ENCODE results near the gene KRT31. TPM values are rescaled to one million over a fixed set of nuclear protein-coding genes. Genes with fewer than 3 reads are reported as not detected.

KRT31 gene
- polyA plus RNA-seq, 1 donor from 2014 or later, result not detected

DNA sequence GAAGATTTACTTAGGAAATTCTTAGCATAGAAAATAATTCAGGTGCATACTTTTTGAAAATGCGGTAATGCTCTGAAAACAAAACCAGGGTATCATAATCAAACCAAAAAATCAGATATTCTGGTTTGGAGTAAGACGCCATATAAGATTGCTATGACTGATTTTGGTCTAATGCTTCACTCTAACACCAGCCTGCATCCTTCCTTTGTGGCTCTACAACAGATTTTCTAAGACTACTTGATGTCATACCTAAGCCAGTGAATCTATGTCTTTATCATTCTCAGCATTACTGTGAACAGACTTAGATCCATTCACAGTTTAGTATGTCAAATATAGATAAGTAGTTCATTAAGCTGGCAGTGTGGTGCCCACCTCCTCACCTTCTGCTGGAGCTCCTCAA is 28.4 kb downstream of the KRT31 start:
- Histone ChIP-seq H3K9me2 (ENCODE audit: insufficient read depth, low read length) (no peaks in the 10 kb centered on the region), H3F3A (ENCODE audit: insufficient read depth, low read length, poor library complexity, severe bottlenecking) (no peaks in the 10 kb centered on the region), H3K36me3 (ENCODE audit: insufficient read depth, low read length) (no peaks in the 10 kb centered on the region), H3K4me3 (ENCODE audit: low read length) (no peak overlapping the region), H3K9ac (ENCODE audit: low read length) (no peak overlapping the region), H4K20me1 (ENCODE audit: insufficient read depth) (no peaks in the 10 kb centered on the region), H3K27ac (ENCODE audit: low read length) (no peak overlapping the region), H3K9me3 (ENCODE audit: low read length) (no peaks in the 10 kb centered on the region), H3K79me2 (replicated peaks; ENCODE audit: insufficient read depth, low read length) (no peaks in the 10 kb centered on the region), H3K4me2 (ENCODE audit: low read length) (no peak overlapping the region), H3K27me3 (ENCODE audit: insufficient read depth, low read depth, low read length) (no peaks in the 10 kb centered on the region), H2AFZ (ENCODE audit: low read depth, low read length) (no peak overlapping the region)
- TF ChIP-seq RAD21 (conservative IDR thresholded peaks at IDR 0.05) (no peak), EP300 (conservative IDR thresholded peaks at IDR 0.05; ENCODE audit: poor library complexity, severe bottlenecking) (no peak), MXI1 (conservative IDR thresholded peaks at IDR 0.05; ENCODE audit: poor library complexity, severe bottlenecking) (no peak), TAF1 (IDR thresholded peaks at IDR 0.05; ENCODE audit: low read depth) (no peak)
- TF ChIP-seq, protein P1, sequence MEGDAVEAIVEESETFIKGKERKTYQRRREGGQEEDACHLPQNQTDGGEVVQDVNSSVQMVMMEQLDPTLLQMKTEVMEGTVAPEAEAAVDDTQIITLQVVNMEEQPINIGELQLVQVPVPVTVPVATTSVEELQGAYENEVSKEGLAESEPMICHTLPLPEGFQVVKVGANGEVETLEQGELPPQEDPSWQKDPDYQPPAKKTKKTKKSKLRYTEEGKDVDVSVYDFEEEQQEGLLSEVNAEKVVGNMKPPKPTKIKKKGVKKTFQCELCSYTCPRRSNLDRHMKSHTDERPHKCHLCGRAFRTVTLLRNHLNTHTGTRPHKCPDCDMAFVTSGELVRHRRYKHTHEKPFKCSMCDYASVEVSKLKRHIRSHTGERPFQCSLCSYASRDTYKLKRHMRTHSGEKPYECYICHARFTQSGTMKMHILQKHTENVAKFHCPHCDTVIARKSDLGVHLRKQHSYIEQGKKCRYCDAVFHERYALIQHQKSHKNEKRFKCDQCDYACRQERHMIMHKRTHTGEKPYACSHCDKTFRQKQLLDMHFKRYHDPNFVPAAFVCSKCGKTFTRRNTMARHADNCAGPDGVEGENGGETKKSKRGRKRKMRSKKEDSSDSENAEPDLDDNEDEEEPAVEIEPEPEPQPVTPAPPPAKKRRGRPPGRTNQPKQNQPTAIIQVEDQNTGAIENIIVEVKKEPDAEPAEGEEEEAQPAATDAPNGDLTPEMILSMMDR (IDR thresholded peaks at IDR 0.05; ENCODE audit: poor library complexity, severe bottlenecking), result no peak

GRCh38 chr17:41367426-41368075 is 29.9 kb downstream of the KRT31 start:
- no peak overlapping the region for H3K27ac ChIP-seq (ENCODE audit: low read length)
- no peak overlapping the region for H3K9ac ChIP-seq (ENCODE audit: low read length)
- no peaks in the 10 kb centered on the region for H3K79me2 ChIP-seq (replicated peaks; ENCODE audit: insufficient read depth, low read length)
- no peak overlapping the region for H3K4me3 ChIP-seq (ENCODE audit: low read length)
- no peaks in the 10 kb centered on the region for H3F3A ChIP-seq (ENCODE audit: insufficient read depth, low read length, poor library complexity, severe bottlenecking)
- no peaks in the 10 kb centered on the region for H3K36me3 ChIP-seq (ENCODE audit: insufficient read depth, low read length)
- TF ChIP-seq MXI1 (conservative IDR thresholded peaks at IDR 0.05; ENCODE audit: poor library complexity, severe bottlenecking) (no peak), EZH2 (IDR thresholded peaks at IDR 0.05; ENCODE audit: borderline replicate concordance, insufficient read depth, low read length, poor library complexity, severe bottlenecking) (no peak), EP300 (conservative IDR thresholded peaks at IDR 0.05; ENCODE audit: poor library complexity, severe bottlenecking) (no peak), SMC3 (conservative IDR thresholded peaks at IDR 0.05; ENCODE audit: poor library complexity) (no peak), RAD21 (conservative IDR thresholded peaks at IDR 0.05) (no peak)
- TF ChIP-seq, protein P2, sequence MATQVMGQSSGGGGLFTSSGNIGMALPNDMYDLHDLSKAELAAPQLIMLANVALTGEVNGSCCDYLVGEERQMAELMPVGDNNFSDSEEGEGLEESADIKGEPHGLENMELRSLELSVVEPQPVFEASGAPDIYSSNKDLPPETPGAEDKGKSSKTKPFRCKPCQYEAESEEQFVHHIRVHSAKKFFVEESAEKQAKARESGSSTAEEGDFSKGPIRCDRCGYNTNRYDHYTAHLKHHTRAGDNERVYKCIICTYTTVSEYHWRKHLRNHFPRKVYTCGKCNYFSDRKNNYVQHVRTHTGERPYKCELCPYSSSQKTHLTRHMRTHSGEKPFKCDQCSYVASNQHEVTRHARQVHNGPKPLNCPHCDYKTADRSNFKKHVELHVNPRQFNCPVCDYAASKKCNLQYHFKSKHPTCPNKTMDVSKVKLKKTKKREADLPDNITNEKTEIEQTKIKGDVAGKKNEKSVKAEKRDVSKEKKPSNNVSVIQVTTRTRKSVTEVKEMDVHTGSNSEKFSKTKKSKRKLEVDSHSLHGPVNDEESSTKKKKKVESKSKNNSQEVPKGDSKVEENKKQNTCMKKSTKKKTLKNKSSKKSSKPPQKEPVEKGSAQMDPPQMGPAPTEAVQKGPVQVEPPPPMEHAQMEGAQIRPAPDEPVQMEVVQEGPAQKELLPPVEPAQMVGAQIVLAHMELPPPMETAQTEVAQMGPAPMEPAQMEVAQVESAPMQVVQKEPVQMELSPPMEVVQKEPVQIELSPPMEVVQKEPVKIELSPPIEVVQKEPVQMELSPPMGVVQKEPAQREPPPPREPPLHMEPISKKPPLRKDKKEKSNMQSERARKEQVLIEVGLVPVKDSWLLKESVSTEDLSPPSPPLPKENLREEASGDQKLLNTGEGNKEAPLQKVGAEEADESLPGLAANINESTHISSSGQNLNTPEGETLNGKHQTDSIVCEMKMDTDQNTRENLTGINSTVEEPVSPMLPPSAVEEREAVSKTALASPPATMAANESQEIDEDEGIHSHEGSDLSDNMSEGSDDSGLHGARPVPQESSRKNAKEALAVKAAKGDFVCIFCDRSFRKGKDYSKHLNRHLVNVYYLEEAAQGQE (IDR thresholded peaks at IDR 0.05; ENCODE audit: borderline replicate concordance), result no peak
- no peak overlapping the region for H3K4me2 ChIP-seq (ENCODE audit: low read length)
- no peaks in the 10 kb centered on the region for H4K20me1 ChIP-seq (ENCODE audit: insufficient read depth)
- H2AFZ ChIP-seq (ENCODE audit: low read depth, low read length), result no peak overlapping the region
- H3K9me2 ChIP-seq (ENCODE audit: insufficient read depth, low read length), result no peaks in the 10 kb centered on the region
- H3K9me3 ChIP-seq (ENCODE audit: low read length), result no peaks in the 10 kb centered on the region
- H3K27me3 ChIP-seq (ENCODE audit: insufficient read depth, low read depth, low read length), result no peaks in the 10 kb centered on the region

All from neural cell (in vitro differentiated cells).